GM12865 (cell line): ENCODE data around the gene SLCO4A1.

Experiments
- DNase-seq: peaks from one replicate; pipeline ENCODE4 v3.0.0; 2010; ENCODE audit warnings: low read depth
- H3K4me3 ChIP-seq: 2 replicates; pipeline ENCODE4 v1.5.1; 2011; ENCODE audit warnings: mild to moderate bottlenecking, low read depth, low read length, control low read depth
- CTCF ChIP-seq: IDR thresholded peaks from 2 replicates; pipeline ENCODE4 v1.5.1; 2011; ENCODE audit warnings: low read length, control low read depth, low read depth, inconsistent platforms; ENCODE audit not compliant: insufficient read depth; ENCODE audit errors: missing control alignments

SLCO4A1 gene

GRCh38 chr20:62653951-62654685 is 11.8 kb downstream of the SLCO4A1 start:
- no peak for TF ChIP-seq CTCF
- no peak for DNase-seq

GRCh38 chr20:62655282-62656196 is 13.2 kb downstream of the SLCO4A1 start:
- no peak for DNase-seq
- H3K4me3 ChIP-seq, result no peak overlapping the region
- TF ChIP-seq CTCF, result no peak

More at GRCh38 chr20:62653951-62654685, 11.8 kb downstream of the SLCO4A1 start:
- no peak overlapping the region for H3K4me3 ChIP-seq

GRCh38 chr20:62656197-62656918 is 14.1 kb downstream of the SLCO4A1 start:
- no peak for DNase-seq
- no peak for TF ChIP-seq CTCF
- H3K4me3 ChIP-seq, result no peak overlapping the region

GRCh38 chr20:62656919-62657588 is 14.8 kb downstream of the SLCO4A1 start:
- no peak for TF ChIP-seq CTCF
- DNase-seq, result no peak
- no peak overlapping the region for H3K4me3 ChIP-seq

- no peak for TF ChIP-seq CTCF
- DNase-seq, result no peak
- H3K4me3 ChIP-seq, result no peak overlapping the region
These were observed 15.3 kb downstream of the SLCO4A1 start for GRCh38 chr20:62657589-62657942.

GRCh38 chr20:62657956-62658355 is 15.7 kb downstream of the SLCO4A1 start:
- H3K4me3 ChIP-seq, result no peak overlapping the region
- no peak for DNase-seq
- TF ChIP-seq CTCF, result no peak
